PC-3 (cell line): ENCODE results near the gene SMG9. TPM values are rescaled to one million over a fixed set of nuclear protein-coding genes. Genes with fewer than 3 reads are reported as not detected.

Source experiments
- ATAC-seq: fragments of 200-7000 bp; cut with Tn5 transposase; 2 replicates; pipeline ENCODE4 v1.9.1; 2020; ENCODE audit warnings: mild to moderate bottlenecking, moderate library complexity
- BruUV-seq: library from RNA; stranded (reverse); fragments of 400-500 nt; replicated peaks from 2 replicates; lab custom pipeline; 2021; lab: Mats Ljungman, UMichigan
- CTCF ChIA-PET: fragments of 300-600 bp; sonication (Branson Sonifier 250); formaldehyde crosslinking; loops from one replicate; lab custom pipeline; 2022; ENCODE audit warnings: antibody characterized with exemption; lab: Charles Lee
- POLR2A ChIA-PET: fragments of 300-600 bp; sonication (Branson Sonifier 250); formaldehyde crosslinking; loops from one replicate; lab custom pipeline; 2022; ENCODE audit warnings: antibody characterized with exemption; ENCODE audit not compliant: unreplicated experiment; lab: Charles Lee
- DNase-seq: peaks from one replicate; pipeline ENCODE4 v3.0.0-alpha.2; 2015
- H2AFZ ChIP-seq: fragments of 300-600 bp; sonication (generic); 2 replicates; pipeline ENCODE4 v1.6.0; 2016; ENCODE audit warnings: antibody characterized with exemption, low read length
- H3F3A ChIP-seq: fragments of 300-600 bp; sonication (generic); one replicate; pipeline ENCODE4 v1.6.0; 2017; ENCODE audit warnings: antibody characterized with exemption, low read length, control low read depth, mild to moderate bottlenecking; ENCODE audit not compliant: unreplicated experiment
- H3K27ac ChIP-seq: fragments of 300-600 bp; sonication (generic); 2 replicates; pipeline ENCODE4 v1.5.1; 2016; ENCODE audit warnings: mild to moderate bottlenecking, low read length
- H3K27me3 ChIP-seq: fragments of 300-600 bp; sonication (generic); 2 replicates; pipeline ENCODE4 v1.6.1; 2016; ENCODE audit warnings: low read length, mixed read lengths
- H3K36me3 ChIP-seq: fragments of 300-600 bp; sonication (generic); 2 replicates; pipeline ENCODE4 v1.6.1; 2016; ENCODE audit warnings: low read depth, mixed run types, low read length, mixed read lengths
- H3K4me1 ChIP-seq: fragments of 300-600 bp; sonication (generic); 2 replicates; pipeline ENCODE4 v1.5.1; 2016; ENCODE audit warnings: low read length; ENCODE audit not compliant: insufficient read depth
- H3K4me2 ChIP-seq: fragments of 300-600 bp; sonication (generic); 2 replicates; pipeline ENCODE4 v1.6.0; 2016; ENCODE audit warnings: low read length
- H3K4me3 ChIP-seq: fragments of 300-600 bp; sonication (generic); 2 replicates; pipeline ENCODE4 v1.5.1; 2016; ENCODE audit warnings: mild to moderate bottlenecking, low read length, mixed read lengths
- H3K79me2 ChIP-seq: fragments of 300-600 bp; sonication (generic); 2 replicates; pipeline ENCODE4 v1.6.1; 2017; ENCODE audit warnings: low read length, mixed read lengths
- H3K9ac ChIP-seq: fragments of 300-600 bp; sonication (generic); 2 replicates; pipeline ENCODE4 v1.6.0; 2016; ENCODE audit warnings: mild to moderate bottlenecking, low read length
- H3K9me2 ChIP-seq: fragments of 300-600 bp; sonication (generic); replicated peaks from 2 replicates; pipeline ENCODE4 v1.6.1; 2016; ENCODE audit warnings: mixed run types, low read length, mixed read lengths
- H3K9me3 ChIP-seq: fragments of 300-600 bp; sonication (generic); 2 replicates; pipeline ENCODE4 v1.6.1; 2016; ENCODE audit warnings: low read length, mixed read lengths
- H4K20me1 ChIP-seq: fragments of 300-600 bp; sonication (generic); 2 replicates; pipeline ENCODE4 v1.6.1; 2016; ENCODE audit warnings: low read length, mixed read lengths
- EZH2 ChIP-seq: fragments of 300-600 bp; sonication (generic); IDR thresholded peaks from one replicate; pipeline ENCODE4 v1.6.1; 2017; ENCODE audit warnings: antibody characterized with exemption, mild to moderate bottlenecking, low read length; ENCODE audit not compliant: unreplicated experiment
- EZH2phosphoT487 ChIP-seq: fragments of 300-600 bp; sonication (generic); IDR thresholded peaks from 2 replicates; pipeline ENCODE4 v1.6.1; 2018; ENCODE audit warnings: mild to moderate bottlenecking, antibody characterized with exemption, low read length, borderline replicate concordance
- intact Hi-C: fragments of 100-400 bp; cut with micrococcal nuclease; formaldehyde crosslinking; loops from 2 replicates; pipeline ENCODE4 v1.9.0; 2023
- total RNA-seq: library from RNA; depleted of rRNA; stranded (reverse); fragments of >200 nt; gene quantifications from 2 replicates; pipeline ENCODE4 v1.2.3, GENCODE V29; 2014
- TF ChIP-seq, protein P1 (sequence below): fragments of 300-600 bp; sonication (generic); conservative IDR thresholded peaks from 2 replicates; pipeline ENCODE4 v1.5.1; 2017; ENCODE audit warnings: antibody characterized with exemption, low read depth, mild to moderate bottlenecking, low read length

SMG9 gene
- total RNA-seq, 1 experiment from 2014 or later: 48.8 TPM

- CTCF ChIA-PET: no interaction called here
These were observed 36.0 kb downstream of the SMG9 start for GRCh38 chr19:43718627-43719377.

DNA sequence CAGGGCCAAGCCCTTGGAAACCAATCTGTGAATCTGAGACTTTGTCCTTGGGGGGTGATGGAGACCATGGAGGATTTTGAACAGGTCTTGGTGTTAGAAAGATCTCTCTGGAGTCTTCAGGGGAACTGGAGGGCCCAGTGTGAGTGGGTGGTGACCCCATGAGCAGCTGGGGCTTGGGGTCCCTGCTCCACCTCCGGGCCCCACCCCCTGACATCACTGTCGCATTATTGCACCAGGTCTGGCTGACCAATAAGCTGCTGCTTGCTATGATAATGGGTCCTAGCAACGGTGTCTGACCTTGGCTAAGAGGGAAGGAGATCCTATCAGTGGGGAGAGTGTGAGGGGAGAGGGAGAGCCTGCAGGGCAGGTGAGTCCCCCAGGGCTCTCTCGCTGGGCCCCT, 39.0 kb downstream of the SMG9 start, which contains the start of gene IRGC:
Gene IRGC (plus strand): TSS at position 301 of the 400 bp plus-strand sequence. CDS start 2,483 bp downstream, outside the sequence.
- no peak for DNase-seq
- no peaks in the 10 kb centered on the region for H3F3A ChIP-seq
- H3K27me3 ChIP-seq: no peaks in the 10 kb centered on the region
- ChIA-PET CTCF (no interaction called here), POLR2A (no interaction called here)
- no peaks in the 10 kb centered on the region for H4K20me1 ChIP-seq
- ATAC-seq: no peak
- no peak within 1 kb of the TSS for H2AFZ ChIP-seq
- TF ChIP-seq EZH2phosphoT487: no peak
- TF ChIP-seq, protein P1, sequence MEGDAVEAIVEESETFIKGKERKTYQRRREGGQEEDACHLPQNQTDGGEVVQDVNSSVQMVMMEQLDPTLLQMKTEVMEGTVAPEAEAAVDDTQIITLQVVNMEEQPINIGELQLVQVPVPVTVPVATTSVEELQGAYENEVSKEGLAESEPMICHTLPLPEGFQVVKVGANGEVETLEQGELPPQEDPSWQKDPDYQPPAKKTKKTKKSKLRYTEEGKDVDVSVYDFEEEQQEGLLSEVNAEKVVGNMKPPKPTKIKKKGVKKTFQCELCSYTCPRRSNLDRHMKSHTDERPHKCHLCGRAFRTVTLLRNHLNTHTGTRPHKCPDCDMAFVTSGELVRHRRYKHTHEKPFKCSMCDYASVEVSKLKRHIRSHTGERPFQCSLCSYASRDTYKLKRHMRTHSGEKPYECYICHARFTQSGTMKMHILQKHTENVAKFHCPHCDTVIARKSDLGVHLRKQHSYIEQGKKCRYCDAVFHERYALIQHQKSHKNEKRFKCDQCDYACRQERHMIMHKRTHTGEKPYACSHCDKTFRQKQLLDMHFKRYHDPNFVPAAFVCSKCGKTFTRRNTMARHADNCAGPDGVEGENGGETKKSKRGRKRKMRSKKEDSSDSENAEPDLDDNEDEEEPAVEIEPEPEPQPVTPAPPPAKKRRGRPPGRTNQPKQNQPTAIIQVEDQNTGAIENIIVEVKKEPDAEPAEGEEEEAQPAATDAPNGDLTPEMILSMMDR: no peak
- no peak for TF ChIP-seq EZH2
- H3K9ac ChIP-seq: no peak within 1 kb of the TSS
- H3K9me2 ChIP-seq: no peaks in the 10 kb centered on the region
- H3K27ac ChIP-seq: no peak within 1 kb of the TSS
- intact Hi-C loops: no loop called here
- H3K4me3 ChIP-seq: no peak within 1 kb of the TSS
- no peaks in the 10 kb centered on the region for H3K9me3 ChIP-seq
- H3K79me2 ChIP-seq: no peaks in the 10 kb centered on the region
- no TSS peak for BruUV-seq
- no peaks in the 10 kb centered on the region for H3K4me1 ChIP-seq
- H3K36me3 ChIP-seq: no peaks in the 10 kb centered on the region
- no peak within 1 kb of the TSS for H3K4me2 ChIP-seq

More at GRCh38 chr19:43718627-43719377, 36.0 kb downstream of the SMG9 start:
- no peak overlapping the region for H3K4me2 ChIP-seq
- ATAC-seq: no peak
- no peaks in the 10 kb centered on the region for H3K27me3 ChIP-seq
- no peak for DNase-seq
- H3K9me3 ChIP-seq: no peaks in the 10 kb centered on the region
- no peak overlapping the region for H3K9ac ChIP-seq
- no peaks in the 10 kb centered on the region for H3F3A ChIP-seq
- no peaks in the 10 kb centered on the region for H3K79me2 ChIP-seq
- no peaks in the 10 kb centered on the region for H3K9me2 ChIP-seq
- H2AFZ ChIP-seq: no peak overlapping the region
- no TSS peak for BruUV-seq
- no peaks in the 10 kb centered on the region for H4K20me1 ChIP-seq
- H3K4me3 ChIP-seq: no peak overlapping the region
- H3K27ac ChIP-seq: no peak overlapping the region
- no peaks in the 10 kb centered on the region for H3K4me1 ChIP-seq
- POLR2A ChIA-PET: no interaction called here
- intact Hi-C loops: no loop called here
- no peaks in the 10 kb centered on the region for H3K36me3 ChIP-seq
- no peak for TF ChIP-seq EZH2
- TF ChIP-seq EZH2phosphoT487: no peak
- TF ChIP-seq, protein P1: no peak

GRCh38 chr19:43713208-43713607, 41.6 kb downstream of the SMG9 start:
- H3K4me3 ChIP-seq: no peak overlapping the region
- no peak overlapping the region for H3K4me2 ChIP-seq
- H2AFZ ChIP-seq: no peak overlapping the region
- H3K27me3 ChIP-seq: no peaks in the 10 kb centered on the region
- CTCF ChIA-PET: no interaction called here
- H3K9ac ChIP-seq: no peak overlapping the region
- intact Hi-C loops: no loop called here
- POLR2A ChIA-PET: no interaction called here
- DNase-seq: no peak
- no peak for TF ChIP-seq EZH2phosphoT487
- TF ChIP-seq, protein P1: no peak
- no peak for TF ChIP-seq EZH2
- no peaks in the 10 kb centered on the region for H3K36me3 ChIP-seq
- no peaks in the 10 kb centered on the region for H3K4me1 ChIP-seq
- H3K27ac ChIP-seq: no peak overlapping the region
- no peaks in the 10 kb centered on the region for H4K20me1 ChIP-seq
- BruUV-seq: no TSS peak
- ATAC-seq: no peak
- 0 out of 2 replicates have a peak, but pooled peaks cover 4% of the 10 kb centered on the region for H3K9me3 ChIP-seq
- no peaks in the 10 kb centered on the region for H3K79me2 ChIP-seq
- H3F3A ChIP-seq: no peaks in the 10 kb centered on the region
- H3K9me2 ChIP-seq: no peaks in the 10 kb centered on the region
